B cell (primary cell): ENCODE results near the gene MPZ. TPM values are rescaled to one million over a fixed set of nuclear protein-coding genes. Genes with fewer than 3 reads are reported as not detected.
A peak's percentile ranks its signal among the peaks of the same experiment; 100 is the strongest.

Experiments used
- ATAC-seq: fragments of 200-7000 bp; cut with Tn5 transposase; one replicate; pipeline ENCODE4 v1.10.0; 2021; ENCODE audit warnings: low read depth, mild to moderate bottlenecking, moderate number of reproducible peaks, moderate library complexity
- CTCF ChIA-PET: fragments of 350-600 bp; sonication (Branson Sonifier 250); formaldehyde crosslinking; loops from one replicate; lab custom pipeline; 2021; ENCODE audit warnings: antibody characterized with exemption, inconsistent platforms; lab: Charles Lee
- POLR2A ChIA-PET: fragments of 350-600 bp; sonication (Branson Sonifier 250); formaldehyde crosslinking; loops from one replicate; lab custom pipeline; 2021; ENCODE audit warnings: antibody characterized with exemption; lab: Charles Lee
- DNase-seq: peaks from one replicate; pipeline ENCODE4 v3.0.0; 2013
- H2AFZ ChIP-seq: 2 replicates; pipeline ENCODE4 v1.6.1; 2012; ENCODE audit warnings: mild to moderate bottlenecking, low read depth, low read length; ENCODE audit not compliant: insufficient read depth, poor library complexity, severe bottlenecking
- H3K27ac ChIP-seq, 2 donors: 1 replicate in 1 of 2; 2 replicates in 1 of 2; pipeline ENCODE4 v1.5.1; 2012 to 2013; ENCODE audit warnings: low read length in 2 of 2, mild to moderate bottlenecking in 2 of 2, moderate library complexity in 1 of 2
- H3K27me3 ChIP-seq, 4 experiments: fragments of 200-600 bp in 1 of 4; sonication (generic) in 1 of 4; replicated peaks in 1 of 4; 1 replicate in 2 of 4; 2 replicates in 2 of 4; pipeline versions ENCODE4 v1.6.1 to v1.7.0; 2013 to 2016; ENCODE audit warnings: low read length in 3 of 4, mild to moderate bottlenecking in 2 of 4, mixed read lengths in 1 of 4, moderate library complexity in 1 of 4; ENCODE audit not compliant: insufficient read depth in 4 of 4, control insufficient read depth in 3 of 4; ENCODE audit errors: control extremely low read depth in 1 of 4
- H3K36me3 ChIP-seq, 2 experiments: replicated peaks in 1 of 2; 1 replicate in 1 of 2; 2 replicates in 1 of 2; pipeline versions ENCODE4 v1.6.1 to v1.7.1; 2013; ENCODE audit warnings: low read length in 1 of 2; ENCODE audit not compliant: insufficient read depth in 2 of 2, control insufficient read depth in 1 of 2; ENCODE audit errors: control extremely low read depth in 1 of 2, extremely low read depth in 1 of 2
- H3K4me1 ChIP-seq, 2 donors: fragments of 200-600 bp in 1 of 2; sonication (generic) in 1 of 2; 1 replicate in 1 of 2; 2 replicates in 1 of 2; pipeline versions ENCODE4 v1.5.1 to v1.6.1; 2013 to 2017; ENCODE audit warnings: low read length in 2 of 2; ENCODE audit not compliant: control insufficient read depth in 2 of 2, insufficient read depth in 2 of 2
- H3K4me2 ChIP-seq: replicated peaks from 2 replicates; pipeline ENCODE3; 2012; ENCODE audit warnings: mild to moderate bottlenecking, low read depth, low read length; ENCODE audit not compliant: poor library complexity, severe bottlenecking
- H3K4me3 ChIP-seq, 5 experiments: fragments of 200-600 bp in 1 of 5; sonication (generic) in 1 of 5; 1 replicate in 3 of 5; 2 replicates in 2 of 5; pipeline versions ENCODE4 v1.5.1 to v1.7.0; 2011 to 2016; ENCODE audit warnings: low read length in 4 of 5, mild to moderate bottlenecking in 4 of 5, low read depth in 2 of 5, control low read depth in 1 of 5, moderate library complexity in 1 of 5; ENCODE audit not compliant: insufficient read depth in 1 of 5; ENCODE audit errors: control extremely low read depth in 1 of 5, extremely low read depth in 1 of 5
- H3K79me2 ChIP-seq: fragments of 200-600 bp; sonication (generic); one replicate; pipeline ENCODE4 v1.6.0; 2016; ENCODE audit warnings: low read length; ENCODE audit not compliant: control insufficient read depth, insufficient read depth
- H3K9ac ChIP-seq: fragments of 200-600 bp; sonication (generic); 2 replicates; pipeline ENCODE4 v1.6.1; 2017; ENCODE audit warnings: mild to moderate bottlenecking, low read length, moderate library complexity
- H3K9me3 ChIP-seq, 3 donors: one replicate each; pipeline versions ENCODE4 v1.6.1 to v1.7.1; 2013; ENCODE audit warnings: low read length in 2 of 3; ENCODE audit not compliant: control insufficient read depth in 2 of 3, insufficient read depth in 1 of 3; ENCODE audit errors: control extremely low read depth in 1 of 3
- H4K20me1 ChIP-seq: 2 replicates; pipeline ENCODE4 v1.6.0; 2012; ENCODE audit warnings: mild to moderate bottlenecking, low read length; ENCODE audit not compliant: insufficient read depth, control insufficient read depth, poor library complexity, severe bottlenecking
- H3K27ac Mint-ChIP-seq: one replicate; pipeline ENCODE4 v1.8.0; 2021; ENCODE audit warnings: mixed read lengths
- H3K27me3 Mint-ChIP-seq: one replicate; pipeline ENCODE4 v1.8.0; 2021; ENCODE audit warnings: mixed read lengths
- H3K4me1 Mint-ChIP-seq: one replicate; pipeline ENCODE4 v1.8.0; 2021; ENCODE audit warnings: mixed read lengths
- H3K4me3 Mint-ChIP-seq: one replicate; pipeline ENCODE4 v1.8.0; 2021; ENCODE audit warnings: mixed read lengths
- H3K9me3 Mint-ChIP-seq: one replicate; pipeline ENCODE4 v1.8.0; 2022; ENCODE audit warnings: mixed read lengths; ENCODE audit not compliant: insufficient read depth
- CTCF ChIP-seq: fragments of 200-600 bp; IDR thresholded peaks from one replicate; pipeline ENCODE4 v1.8.0; 2022; ENCODE audit warnings: antibody characterized with exemption, mild to moderate bottlenecking
- EZH2 ChIP-seq: IDR thresholded peaks from 2 replicates; pipeline ENCODE4 v1.6.1; 2012; ENCODE audit warnings: borderline replicate concordance, low read depth, mild to moderate bottlenecking, moderate library complexity, low read length; ENCODE audit not compliant: insufficient read depth, poor library complexity, severe bottlenecking
- WGBS: methylation state at CpG from one replicate; pipeline ENCODE4 v1.1.5; 2013; ENCODE audit warnings: missing lambda C conversion rate; ENCODE audit not compliant: insufficient coverage; 5-methylcytosine and 5-hydroxymethylcytosine counted together
- intact Hi-C: fragments of 100-400 bp; cut with micrococcal nuclease; formaldehyde crosslinking; loops from one replicate; pipeline ENCODE4 v1.10.0; 2022
- polyA plus RNA-seq: library from polyadenylated mRNA; depleted of rRNA; stranded (reverse); fragments of >200 nt; gene quantifications from 2 replicates; pipeline ENCODE4 v1.2.3, GENCODE V29; 2012
- total RNA-seq, 2 donors: library from RNA; stranded (reverse); fragments of 120-200 nt in 1 of 2; gene quantifications; 1 replicate in 1 of 2; 2 replicates in 1 of 2; pipeline versions ENCODE4 v1.2.3 to v1.2.4, GENCODE V29; 2013 to 2022

MPZ gene
- total and polyA plus RNA-seq, 2 donors (not counting 1 experiment from before 2014, with no cell fraction given): 4.3 to 12.9 TPM

GRCh38 chr1:161298116-161298515 lies 11.7 kb downstream of the MPZ start:
- no peaks in the 10 kb centered on the region for H3K9me3 Mint-ChIP-seq
- no peak for TF ChIP-seq CTCF
- TF ChIP-seq EZH2: no peak
- Histone ChIP-seq H3K9ac (no peak overlapping the region), H3K27me3 (no peaks in the 10 kb centered on the region), H4K20me1 (peaks cover 6% of the 10 kb centered on the region), H3K36me3 (no peaks in the 10 kb centered on the region), H3K4me1 (peaks cover 6 to 7% of the 10 kb centered on the region in 2 donors), H3K4me2 (no peak overlapping the region), H3K79me2 (peaks cover 7% of the 10 kb centered on the region), H3K27ac (no peak overlapping the region), H3K4me3 (no peak overlapping the region), H3K9me3 (no peaks in the 10 kb centered on the region), H2AFZ (no peak overlapping the region)
- CTCF ChIA-PET: interaction anchor here (0.7 kb wide), 1 partner anchor 9 kb away, joined by 3 read pairs; no protein-coding TSS in a partner anchor
- intact Hi-C loops: no loop called here
- WGBS: 69% methylated on average over 5 of the region's 6 CpGs
- no peaks in the 10 kb centered on the region for H3K27me3 Mint-ChIP-seq
- no peak overlapping the region for H3K4me3 Mint-ChIP-seq
- ATAC-seq: peak; percentile 31
- no peak for DNase-seq
- POLR2A ChIA-PET: no interaction called here
- H3K4me1 Mint-ChIP-seq: peaks cover 13% of the 10 kb centered on the region
- H3K27ac Mint-ChIP-seq: no peak overlapping the region

GRCh38 chr1:161297415-161297814 lies 12.4 kb downstream of the MPZ start:
- ChIA-PET POLR2A (no interaction called here), CTCF (interaction anchor here (0.7 kb wide), 1 partner anchor 10 kb away, joined by 3 read pairs; no protein-coding TSS in a partner anchor)
- Mint-ChIP-seq H3K27me3 (no peaks in the 10 kb centered on the region), H3K9me3 (no peaks in the 10 kb centered on the region), H3K4me3 (no peak overlapping the region), H3K27ac (no peak overlapping the region), H3K4me1 (peaks cover 13% of the 10 kb centered on the region)
- H3K9ac ChIP-seq: no peak overlapping the region
- no peak overlapping the region for H3K4me2 ChIP-seq
- H4K20me1 ChIP-seq: no peaks in the 10 kb centered on the region
- H3K27ac ChIP-seq: no peak overlapping the region
- ATAC-seq (no peak), DNase-seq (no peak)
- no peaks in the 10 kb centered on the region for H3K36me3 ChIP-seq
- no peaks in the 10 kb centered on the region for H3K27me3 ChIP-seq
- H3K79me2 ChIP-seq: peaks cover 6% of the 10 kb centered on the region
- intact Hi-C loops: no loop called here
- TF ChIP-seq CTCF (no peak), EZH2 (no peak)
- H3K4me1 ChIP-seq: peaks cover 6 to 7% of the 10 kb centered on the region in 2 donors
- no peak overlapping the region for H2AFZ ChIP-seq
- H3K9me3 ChIP-seq: no peaks in the 10 kb centered on the region
- H3K4me3 ChIP-seq: no peak overlapping the region
